OCI-LY7 (cell line): ENCODE results near the gene ZNF746. TPM values are rescaled to one million over a fixed set of nuclear protein-coding genes. Genes with fewer than 3 reads are reported as not detected.

Experiments used
- BruUV-seq: library from RNA; stranded (reverse); fragments of 400-500 nt; replicated peaks from 2 replicates; lab custom pipeline; 2021; lab: Mats Ljungman, UMichigan
- CTCF ChIA-PET: fragments of 300-600 bp; sonication (Branson Sonifier 250); formaldehyde crosslinking; loops from one replicate; lab custom pipeline; 2022; ENCODE audit warnings: antibody characterized with exemption; ENCODE audit not compliant: unreplicated experiment; lab: Charles Lee
- POLR2A ChIA-PET: fragments of 300-600 bp; sonication (Branson Sonifier 250); formaldehyde crosslinking; loops from one replicate; lab custom pipeline; 2022; ENCODE audit warnings: antibody characterized with exemption; lab: Charles Lee
- DNase-seq: peaks from one replicate; pipeline ENCODE4 v3.0.0-alpha.2; 2015; ENCODE audit warnings: low spot score
- H2AFZ ChIP-seq: fragments of 200-600 bp; sonication (generic), shearing (Covaris generic); 2 replicates; pipeline ENCODE4 v1.6.1; 2014; ENCODE audit warnings: mild to moderate bottlenecking, antibody characterized with exemption, low read length, moderate library complexity
- H3K27ac ChIP-seq: fragments of 200-600 bp; sonication (generic); 2 replicates; pipeline ENCODE4 v1.5.1; 2014; ENCODE audit warnings: mixed run types, low read depth, mild to moderate bottlenecking, moderate library complexity, low read length, inconsistent platforms; ENCODE audit not compliant: poor library complexity, severe bottlenecking
- H3K36me3 ChIP-seq: fragments of 200-600 bp; sonication (generic); 2 replicates; pipeline ENCODE4 v1.6.1; 2014; ENCODE audit warnings: mild to moderate bottlenecking, antibody characterized with exemption, low read length, moderate library complexity, mixed read lengths; ENCODE audit not compliant: insufficient read depth
- H3K4me1 ChIP-seq: fragments of 200-600 bp; sonication (generic); 2 replicates; pipeline ENCODE4 v1.5.1; 2014; ENCODE audit warnings: mild to moderate bottlenecking, low read length; ENCODE audit not compliant: insufficient read depth, poor library complexity, severe bottlenecking
- H3K4me2 ChIP-seq: fragments of 200-600 bp; sonication (generic); 2 replicates; pipeline ENCODE4 v1.6.1; 2014; ENCODE audit warnings: mild to moderate bottlenecking, low read length
- H3K4me3 ChIP-seq: fragments of 200-600 bp; sonication (generic); 2 replicates; pipeline ENCODE4 v1.5.1; 2014; ENCODE audit warnings: mild to moderate bottlenecking, low read depth, low read length; ENCODE audit not compliant: poor library complexity, severe bottlenecking
- H3K79me2 ChIP-seq: fragments of 200-600 bp; sonication (generic); 2 replicates; pipeline ENCODE4 v1.6.1; 2016; ENCODE audit warnings: low read depth, mild to moderate bottlenecking, low read length, moderate library complexity, mixed read lengths; ENCODE audit not compliant: insufficient read depth
- H3K9me2 ChIP-seq: fragments of 200-600 bp; sonication (generic); 2 replicates; pipeline ENCODE4 v1.6.1; 2016; ENCODE audit warnings: mild to moderate bottlenecking, low read length, mixed read lengths; ENCODE audit not compliant: insufficient read depth
- H3K9me3 ChIP-seq: fragments of 200-600 bp; sonication (generic); 2 replicates; pipeline ENCODE4 v1.6.1; 2014; ENCODE audit warnings: mild to moderate bottlenecking, mixed run types, low read length, mixed read lengths
- H4K20me1 ChIP-seq: fragments of 200-600 bp; sonication (generic); 2 replicates; pipeline ENCODE4 v1.6.1; 2014; ENCODE audit warnings: mild to moderate bottlenecking, antibody characterized with exemption, low read length, moderate library complexity, mixed read lengths; ENCODE audit not compliant: insufficient read depth
- CTCF ChIP-seq: fragments of 200-600 bp; sonication (generic); conservative IDR thresholded peaks from 2 replicates; pipeline ENCODE4 v1.5.1; 2014; ENCODE audit warnings: mild to moderate bottlenecking, antibody characterized with exemption, low read length, moderate library complexity, mixed read lengths
- EZH2phosphoT487 ChIP-seq: fragments of 200-600 bp; sonication (generic); IDR thresholded peaks from 2 replicates; pipeline ENCODE4 v1.6.1; 2018; ENCODE audit warnings: low read depth, borderline replicate concordance, mild to moderate bottlenecking, mixed run types, antibody characterized with exemption, low read length, moderate library complexity, mixed read lengths
- intact Hi-C: fragments of 100-400 bp; cut with micrococcal nuclease; formaldehyde crosslinking; loops from one replicate; pipeline ENCODE4 v1.10.0; 2022; ENCODE audit not compliant: unreplicated experiment
- total RNA-seq, 2 experiments: library from RNA; depleted of rRNA in 1 of 2; stranded (reverse); fragments of >200 nt in 1 of 2; shearing (Covaris generic) in 1 of 2; gene quantifications; 2 replicates each; pipeline ENCODE4 v1.2.3, GENCODE V29; 2014 to 2022

The ZNF746 gene
- total RNA-seq, 2 experiments from 2014 or later, result 14.8 to 18.9 TPM

- no TSS peak for BruUV-seq
- no peak for DNase-seq
- POLR2A ChIA-PET, result no interaction called here
- Histone ChIP-seq H4K20me1 (no peaks in the 10 kb centered on the region), H3K36me3 (no peaks in the 10 kb centered on the region), H3K4me3 (no peak overlapping the region), H3K9me3 (peaks cover 7% of the 10 kb centered on the region; the same call in 1 of the 2 replicates), H3K79me2 (peaks cover 14% of the 10 kb centered on the region), H2AFZ (no peak overlapping the region), H3K4me1 (peaks cover 16% of the 10 kb centered on the region), H3K4me2 (no peak overlapping the region), H3K9me2 (no peaks in the 10 kb centered on the region), H3K27ac (no peak overlapping the region)
- intact Hi-C loops, result no loop called here
- CTCF ChIA-PET, result no interaction called here
- TF ChIP-seq EZH2phosphoT487 (no peak), CTCF (no peak)
Observed at GRCh38 chr7:149500201-149500600, 2.6 kb upstream of the ZNF746 start.

GRCh38 chr7:149498811-149499210, 1.2 kb upstream of the ZNF746 start:
- CTCF ChIA-PET, result no interaction called here
- Histone ChIP-seq H3K36me3 (peaks cover 5% of the 10 kb centered on the region), H3K4me2 (no peak overlapping the region), H2AFZ (no peak overlapping the region), H3K27ac (no peak overlapping the region), H3K9me2 (no peaks in the 10 kb centered on the region), H3K4me1 (peaks cover 16% of the 10 kb centered on the region), H3K9me3 (no peaks in the 10 kb centered on the region), H4K20me1 (no peaks in the 10 kb centered on the region), H3K79me2 (peaks cover 14% of the 10 kb centered on the region), H3K4me3 (no peak overlapping the region)
- intact Hi-C loops, result loop anchor here (2.0 to 10.0 kb wide), 2 partner anchors 126 to 184 kb away; no protein-coding TSS in a partner anchor
- no peak for DNase-seq
- POLR2A ChIA-PET, result interaction anchor here (0.8 kb wide), 1 partner anchor 30 kb away, joined by 4 read pairs; no protein-coding TSS in a partner anchor
- TF ChIP-seq CTCF (no peak), EZH2phosphoT487 (no peak)
- no TSS peak for BruUV-seq

- no TSS peak for BruUV-seq
- Histone ChIP-seq H3K4me3 (peak overlapping the region; percentile 100), H3K4me2 (peak overlapping the region; percentile 100), H2AFZ (no peak overlapping the region), H4K20me1 (no peaks in the 10 kb centered on the region), H3K36me3 (peaks cover 25% of the 10 kb centered on the region), H3K9me2 (no peaks in the 10 kb centered on the region), H3K27ac (no peak overlapping the region), H3K9me3 (no peaks in the 10 kb centered on the region), H3K79me2 (peaks cover 14% of the 10 kb centered on the region), H3K4me1 (peaks cover 16% of the 10 kb centered on the region)
- CTCF ChIA-PET, result no interaction called here
- POLR2A ChIA-PET, result interaction anchor here (0.5 kb wide), 1 partner anchor 51 kb away, joined by 3 read pairs; no protein-coding TSS in a partner anchor
- intact Hi-C loops, result loop anchor here (1.0 to 10.0 kb wide), 3 partner anchors 75 to 235 kb away; partner anchors contain the start of gene ZNF783
- TF ChIP-seq EZH2phosphoT487 (no peak), CTCF (no peak)
- peak; percentile 43 for DNase-seq
Observed at GRCh38 chr7:149496642-149497391, 792 bp downstream of the ZNF746 start.
